NCI-H345 treated with DMSO at 0.1 percent for 48 hours (cell line): ENCODE data around the gene PNKD.

Experiments used
- DNase-seq: peaks from one replicate; lab custom pipeline; 2025; ENCODE audit not compliant: unreplicated experiment; lab: John Stamatoyannopoulos, UW

PNKD gene

GRCh38 chr2:218368621-218369153, 98.4 kb downstream of the PNKD start:
- no peak for DNase-seq

DNA sequence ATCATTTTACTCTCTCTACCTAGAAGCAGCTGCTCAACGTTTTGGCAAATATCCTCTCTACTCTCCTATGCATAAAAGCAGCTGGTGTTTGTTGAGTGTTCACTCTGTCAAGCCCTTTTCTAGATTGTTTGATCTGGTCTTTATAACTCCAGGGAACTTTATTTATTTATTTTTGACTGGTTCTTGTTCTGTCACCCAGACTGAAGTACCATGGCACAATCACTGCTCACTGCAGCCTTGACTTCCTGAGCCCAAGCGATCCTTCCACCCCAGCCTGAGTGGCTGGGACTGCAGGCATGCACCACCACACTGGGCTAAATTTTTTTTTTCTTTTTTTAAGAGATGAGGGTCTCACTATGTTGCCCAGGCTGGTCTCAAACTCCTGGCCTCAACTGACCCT, 99.0 kb downstream of the PNKD start:
- peak; percentile 82 for DNase-seq

- no peak for DNase-seq
Observed at GRCh38 chr2:218370410-218371063, 100.2 kb downstream of the PNKD start.

- no peak for DNase-seq
Observed at GRCh38 chr2:218371983-218372350, 101.6 kb downstream of the PNKD start.

DNA sequence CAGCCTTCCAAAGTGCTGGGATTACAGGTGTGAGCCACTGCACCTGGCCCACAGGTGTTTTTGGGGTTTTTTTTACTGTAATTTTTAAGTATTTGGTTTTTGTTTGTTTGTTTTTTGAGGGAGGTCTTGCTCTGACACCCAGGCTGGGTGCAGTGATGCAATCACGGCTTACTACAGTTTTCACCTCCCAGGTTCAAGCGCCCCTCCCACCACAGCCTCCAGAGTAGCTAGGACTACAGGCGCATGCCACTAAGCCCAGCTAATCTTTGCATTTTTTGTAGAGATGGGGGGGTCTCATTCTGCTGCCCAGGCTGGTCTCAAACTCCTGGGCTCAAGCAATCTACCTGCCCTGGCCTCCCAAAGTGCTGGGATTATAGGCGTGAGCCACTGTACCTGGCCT, 104.5 kb downstream of the PNKD start:
- DNase-seq, result no peak

DNA sequence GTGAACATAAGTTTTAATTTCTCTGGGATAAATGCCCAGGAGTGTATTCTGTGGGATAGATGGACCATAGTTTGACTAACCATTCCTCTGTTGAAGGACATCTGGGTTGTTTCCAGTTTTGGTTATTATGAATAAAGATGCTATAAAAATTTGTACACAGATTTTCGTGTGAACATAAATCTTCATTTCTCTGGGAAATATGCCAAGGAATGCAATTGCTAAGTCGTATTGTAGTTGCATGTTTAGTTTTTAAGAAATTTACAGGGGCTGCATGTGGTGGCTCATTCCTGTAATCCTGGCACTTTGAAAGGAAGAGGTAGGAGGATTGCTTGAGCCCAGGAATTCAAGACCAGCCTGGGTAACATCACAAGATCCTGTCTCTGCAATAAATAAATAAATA, 104.9 kb downstream of the PNKD start:
- DNase-seq, result no peak

GRCh38 chr2:218378053-218378452, 107.7 kb downstream of the PNKD start:
- no peak for DNase-seq

GRCh38 chr2:218381916-218382366, 111.6 kb downstream of the PNKD start, which contains the start of gene SLC11A1:
Gene SLC11A1, plus strand, starts transcription at chr2:218382273. Its CDS starts 96 bp downstream, at chr2:218382369.
- no peak for DNase-seq

DNA sequence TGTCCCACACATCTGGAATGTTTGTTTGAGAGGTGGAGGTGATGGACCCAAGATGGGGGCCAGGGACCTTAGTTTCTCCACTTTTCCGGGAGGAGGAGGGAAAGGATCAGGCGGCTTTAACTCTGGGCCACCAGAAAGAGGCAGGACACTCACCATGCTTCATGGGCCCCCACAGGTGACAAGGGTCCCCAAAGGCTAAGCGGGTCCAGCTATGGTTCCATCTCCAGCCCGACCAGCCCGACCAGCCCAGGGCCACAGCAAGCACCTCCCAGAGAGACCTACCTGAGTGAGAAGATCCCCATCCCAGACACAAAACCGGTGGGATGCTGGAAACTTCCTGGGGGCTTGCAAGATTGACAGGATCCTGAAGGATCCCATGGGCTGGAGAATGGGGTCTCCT, 112.5 kb downstream of the PNKD start:
- DNase-seq, result no peak

- no peak for DNase-seq
Observed at GRCh38 chr2:218383892-218384519, 113.7 kb downstream of the PNKD start.

DNA sequence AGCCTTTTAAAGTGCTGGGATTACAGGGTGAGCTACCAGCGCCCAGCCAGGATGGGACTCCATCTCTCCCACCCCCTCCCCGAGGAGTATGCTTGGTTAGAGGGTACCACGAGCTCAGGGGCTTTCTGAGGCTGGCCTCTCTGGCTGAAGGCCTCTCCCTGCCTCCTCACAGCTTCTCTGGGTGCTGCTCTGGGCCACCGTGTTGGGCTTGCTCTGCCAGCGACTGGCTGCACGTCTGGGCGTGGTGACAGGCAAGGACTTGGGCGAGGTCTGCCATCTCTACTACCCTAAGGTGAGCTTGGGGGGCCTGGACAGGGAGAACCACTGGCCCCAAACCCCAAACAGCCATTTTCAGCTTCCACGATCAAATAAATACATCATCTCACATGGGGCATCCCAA, 114.7 kb downstream of the PNKD start:
- DNase-seq, result no peak

DNA sequence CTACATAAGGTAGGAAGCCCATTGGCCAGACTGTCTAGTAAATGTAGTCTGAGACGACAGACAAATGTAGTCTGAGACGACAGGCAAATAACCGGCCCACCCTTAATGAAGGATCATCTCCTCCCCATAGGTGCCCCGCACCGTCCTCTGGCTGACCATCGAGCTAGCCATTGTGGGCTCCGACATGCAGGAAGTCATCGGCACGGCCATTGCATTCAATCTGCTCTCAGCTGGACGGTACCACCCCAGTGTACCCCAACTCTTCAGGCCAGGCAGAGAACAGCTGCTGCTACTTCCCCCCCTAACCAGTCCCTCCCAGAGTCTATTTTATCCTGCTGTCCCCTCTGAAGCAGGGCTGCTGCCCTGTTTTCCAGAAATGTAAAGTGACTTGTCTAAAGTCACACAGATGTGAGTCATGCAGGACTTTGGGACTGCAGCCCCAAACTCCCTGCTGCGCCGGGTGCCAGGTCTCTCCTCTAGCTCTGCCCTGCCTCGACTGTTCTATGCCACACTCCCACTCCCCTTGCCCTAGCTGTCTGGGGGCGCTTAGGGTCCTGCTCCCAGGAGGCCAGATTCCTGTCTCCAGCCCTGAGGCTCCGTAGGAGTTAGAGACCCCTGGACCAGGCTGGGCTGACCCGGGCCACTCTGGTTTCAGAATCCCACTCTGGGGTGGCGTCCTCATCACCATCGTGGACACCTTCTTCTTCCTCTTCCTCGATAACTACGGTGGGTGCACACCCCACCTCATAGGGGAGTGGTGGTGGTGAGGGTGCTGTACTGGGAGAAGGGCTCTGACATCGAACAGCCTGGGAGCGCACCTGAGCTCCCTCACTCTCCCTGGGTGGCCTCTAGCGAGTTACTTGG, 116.4 kb downstream of the PNKD start:
- DNase-seq, result no peak

- DNase-seq, result peak; percentile 77
Observed at GRCh38 chr2:218387369-218388194, 117.3 kb downstream of the PNKD start.

DNA sequence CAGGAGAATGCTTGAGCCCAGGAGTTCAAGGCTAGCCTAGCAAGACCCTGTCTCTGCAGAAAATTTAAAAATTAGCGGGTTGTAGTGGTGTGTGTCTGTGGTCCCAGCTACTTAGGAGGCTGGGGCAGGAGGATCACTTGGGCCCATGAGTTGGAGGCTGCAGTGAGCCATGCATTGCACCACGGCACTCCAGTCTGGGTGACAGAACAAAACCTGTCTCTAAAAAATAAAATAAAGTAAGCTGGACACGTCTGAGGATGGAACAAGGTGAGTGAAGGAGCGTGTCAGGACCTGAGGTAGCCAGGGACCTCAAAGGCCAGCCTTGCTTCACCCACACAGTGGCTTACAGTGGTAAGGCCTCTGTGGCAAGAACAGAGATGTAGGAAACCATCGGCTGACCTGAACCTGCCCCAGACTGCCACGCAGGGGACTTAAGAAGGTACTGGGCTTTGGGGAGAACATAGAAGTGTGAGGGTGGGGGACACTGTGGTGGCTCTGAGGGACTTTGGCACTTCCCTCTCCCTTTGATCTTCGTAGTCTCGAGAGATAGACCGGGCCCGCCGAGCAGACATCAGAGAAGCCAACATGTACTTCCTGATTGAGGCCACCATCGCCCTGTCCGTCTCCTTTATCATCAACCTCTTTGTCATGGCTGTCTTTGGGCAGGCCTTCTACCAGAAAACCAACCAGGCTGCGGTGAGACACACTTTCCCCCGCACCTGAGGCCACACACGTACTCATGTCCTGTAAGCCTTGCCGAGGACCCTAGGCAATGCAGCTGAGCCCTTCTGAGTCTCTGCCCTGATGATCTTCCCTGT, 119.2 kb downstream of the PNKD start:
- no peak for DNase-seq

DNA sequence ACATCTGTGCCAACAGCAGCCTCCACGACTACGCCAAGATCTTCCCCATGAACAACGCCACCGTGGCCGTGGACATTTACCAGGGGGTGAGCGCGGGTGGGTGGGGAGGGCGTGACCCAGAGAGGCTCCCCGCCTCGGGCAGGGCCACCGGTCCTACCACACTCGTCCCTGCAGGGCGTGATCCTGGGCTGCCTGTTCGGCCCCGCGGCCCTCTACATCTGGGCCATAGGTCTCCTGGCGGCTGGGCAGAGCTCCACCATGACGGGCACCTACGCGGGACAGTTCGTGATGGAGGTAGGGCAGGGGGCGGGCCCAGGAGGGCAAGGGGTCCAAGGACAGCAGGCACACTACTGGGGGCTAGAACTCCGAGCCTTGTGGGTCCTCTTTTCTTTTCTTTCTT, 120.9 kb downstream of the PNKD start:
- DNase-seq, result no peak

- DNase-seq, result no peak
Observed at GRCh38 chr2:218392459-218392858, 122.1 kb downstream of the PNKD start.

GRCh38 chr2:218392891-218393462, 122.7 kb downstream of the PNKD start:
- DNase-seq, result no peak

DNA sequence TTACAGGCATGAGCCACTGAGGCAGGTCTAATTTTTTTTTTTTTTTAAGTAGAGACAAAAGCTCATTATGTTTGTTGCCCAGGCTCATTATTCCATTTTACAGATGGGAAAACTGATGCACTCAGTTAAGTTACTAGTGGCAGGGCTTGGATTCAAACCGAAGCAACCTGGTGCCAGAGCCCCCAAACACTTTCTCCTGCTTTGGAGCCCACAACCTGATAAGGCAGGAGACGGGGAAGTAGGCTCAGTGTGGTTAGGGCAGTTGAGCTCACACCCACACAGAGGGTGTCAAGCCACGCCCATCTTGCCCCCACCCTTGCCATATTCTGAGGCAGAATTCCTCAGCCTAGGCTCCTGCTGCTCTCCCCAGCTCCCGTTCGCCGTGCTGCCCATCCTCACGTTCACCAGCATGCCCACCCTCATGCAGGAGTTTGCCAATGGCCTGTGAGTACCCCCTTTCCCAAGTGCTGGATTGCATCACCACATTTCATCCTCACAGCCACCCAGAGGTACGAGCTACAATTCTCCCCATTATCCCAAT, 123.5 kb downstream of the PNKD start:
- no peak for DNase-seq
